Neural cell (in vitro differentiated cells): ENCODE measurements around the gene TIMM44. TPM values are rescaled to one million over a fixed set of nuclear protein-coding genes. Genes with fewer than 3 reads are reported as not detected.
"Not testable (repeated sequence)": the region's sequence is repeated elsewhere in the genome, so short reads cannot be mapped to it uniquely, and the experiment has no call there.

Experiments used
- H2AFZ ChIP-seq: fragments of 200-600, 300-800 bp; sonication (generic), shearing (Covaris generic); 2 replicates; pipeline ENCODE4 v1.6.0; 2014; ENCODE audit warnings: low read depth, mild to moderate bottlenecking, antibody characterized with exemption, low read length, moderate library complexity
- H3F3A ChIP-seq: fragments of 200-600 bp; shearing (Covaris generic); 2 replicates; pipeline ENCODE4 v1.6.1; 2016; ENCODE audit warnings: mild to moderate bottlenecking, moderate library complexity, mixed read lengths, antibody characterized with exemption, low read length; ENCODE audit not compliant: insufficient read depth, poor library complexity, severe bottlenecking
- H3K27ac ChIP-seq: fragments of 200-600, 300-800 bp; sonication (generic), shearing (Covaris generic); 2 replicates; pipeline ENCODE4 v1.5.1; 2014; ENCODE audit warnings: mild to moderate bottlenecking, low read length, moderate library complexity
- H3K27me3 ChIP-seq: fragments of 300-800, 200-600 bp; sonication (generic), shearing (Covaris generic); 2 replicates; pipeline ENCODE4 v1.6.0; 2014; ENCODE audit warnings: mild to moderate bottlenecking, low read depth, low read length, moderate library complexity; ENCODE audit not compliant: insufficient read depth
- H3K36me3 ChIP-seq: fragments of 300-800, 200-600 bp; sonication (generic), shearing (Covaris generic); 2 replicates; pipeline ENCODE4 v1.5.1; 2014; ENCODE audit warnings: mild to moderate bottlenecking, antibody characterized with exemption, low read length, moderate library complexity; ENCODE audit not compliant: insufficient read depth
- H3K4me2 ChIP-seq: fragments of 300-800, 200-600 bp; sonication (generic), shearing (Covaris generic); 2 replicates; pipeline ENCODE4 v1.6.0; 2014; ENCODE audit warnings: mild to moderate bottlenecking, low read length
- H3K4me3 ChIP-seq: fragments of 300-800, 200-600 bp; sonication (generic), shearing (Covaris generic); 2 replicates; pipeline ENCODE4 v1.5.1; 2014; ENCODE audit warnings: mild to moderate bottlenecking, low read length, moderate library complexity
- H3K79me2 ChIP-seq: fragments of 200-600 bp; shearing (Covaris generic); replicated peaks from 2 replicates; pipeline ENCODE4 v1.6.0; 2014; ENCODE audit warnings: mild to moderate bottlenecking, low read length, moderate library complexity; ENCODE audit not compliant: insufficient read depth
- H3K9ac ChIP-seq: fragments of 300-800, 200-600 bp; sonication (generic), shearing (Covaris generic); 2 replicates; pipeline ENCODE4 v1.6.1; 2016; ENCODE audit warnings: mild to moderate bottlenecking, low read length, mixed read lengths
- H3K9me2 ChIP-seq: fragments of 200-600 bp; shearing (Covaris generic); 2 replicates; pipeline ENCODE4 v1.6.1; 2016; ENCODE audit warnings: mild to moderate bottlenecking, low read length, mixed read lengths; ENCODE audit not compliant: insufficient read depth
- H3K9me3 ChIP-seq: fragments of 200-600, 300-800 bp; sonication (generic), shearing (Covaris generic); 2 replicates; pipeline ENCODE4 v1.6.1; 2016; ENCODE audit warnings: mild to moderate bottlenecking, mixed run types, low read length, moderate library complexity, mixed read lengths
- H4K20me1 ChIP-seq: fragments of 200-600 bp; shearing (Covaris generic); 2 replicates; pipeline ENCODE4 v1.6.1; 2016; ENCODE audit warnings: mild to moderate bottlenecking, mixed run types; ENCODE audit not compliant: insufficient read depth
- EP300 ChIP-seq: fragments of 450-650 bp; conservative IDR thresholded peaks from 2 replicates; pipeline ENCODE4 v1.6.1; 2014; ENCODE audit warnings: antibody characterized with exemption, mild to moderate bottlenecking, moderate library complexity; ENCODE audit not compliant: poor library complexity, severe bottlenecking
- EZH2 ChIP-seq: fragments of 200-600, 300-800 bp; shearing (Covaris generic), sonication (generic); IDR thresholded peaks from 2 replicates; pipeline ENCODE4 v1.6.1; 2014; ENCODE audit warnings: antibody characterized with exemption, low read length, borderline replicate concordance, mild to moderate bottlenecking; ENCODE audit not compliant: insufficient read depth, poor library complexity, severe bottlenecking
- MXI1 ChIP-seq: fragments of 450-650 bp; conservative IDR thresholded peaks from 2 replicates; pipeline ENCODE4 v1.6.1; 2014; ENCODE audit warnings: antibody characterized with exemption, mild to moderate bottlenecking; ENCODE audit not compliant: poor library complexity, severe bottlenecking
- POLR2AphosphoS5 ChIP-seq: IDR thresholded peaks from 2 replicates; pipeline ENCODE4 v1.6.1; 2012
- RAD21 ChIP-seq: fragments of 450-650 bp; conservative IDR thresholded peaks from 2 replicates; pipeline ENCODE4 v1.6.1; 2014; ENCODE audit warnings: antibody characterized with exemption, mild to moderate bottlenecking, moderate library complexity
- SMC3 ChIP-seq: fragments of 450-650 bp; conservative IDR thresholded peaks from 2 replicates; pipeline ENCODE4 v1.6.1; 2014; ENCODE audit warnings: antibody characterized with exemption, mild to moderate bottlenecking, moderate library complexity; ENCODE audit not compliant: poor library complexity
- TAF1 ChIP-seq: IDR thresholded peaks from 2 replicates; pipeline ENCODE4 v1.6.1; 2012; ENCODE audit warnings: low read depth
- polyA plus RNA-seq: library from polyadenylated mRNA; depleted of rRNA; stranded (reverse); fragments of >200 nt; gene quantifications from 2 replicates; pipeline ENCODE4 v1.2.3, GENCODE V29; 2014
- TF ChIP-seq, protein P1 (sequence below): fragments of 450-650 bp; IDR thresholded peaks from 2 replicates; pipeline ENCODE4 v1.5.1; 2014; ENCODE audit warnings: antibody characterized with exemption, mild to moderate bottlenecking, moderate library complexity; ENCODE audit not compliant: poor library complexity, severe bottlenecking
- TF ChIP-seq, protein P2 (sequence below): IDR thresholded peaks from 2 replicates; pipeline ENCODE4 v1.6.1; 2012; ENCODE audit warnings: borderline replicate concordance

TIMM44 gene
- polyA plus RNA-seq, 1 donor from 2014 or later, result 48.3 TPM

DNA sequence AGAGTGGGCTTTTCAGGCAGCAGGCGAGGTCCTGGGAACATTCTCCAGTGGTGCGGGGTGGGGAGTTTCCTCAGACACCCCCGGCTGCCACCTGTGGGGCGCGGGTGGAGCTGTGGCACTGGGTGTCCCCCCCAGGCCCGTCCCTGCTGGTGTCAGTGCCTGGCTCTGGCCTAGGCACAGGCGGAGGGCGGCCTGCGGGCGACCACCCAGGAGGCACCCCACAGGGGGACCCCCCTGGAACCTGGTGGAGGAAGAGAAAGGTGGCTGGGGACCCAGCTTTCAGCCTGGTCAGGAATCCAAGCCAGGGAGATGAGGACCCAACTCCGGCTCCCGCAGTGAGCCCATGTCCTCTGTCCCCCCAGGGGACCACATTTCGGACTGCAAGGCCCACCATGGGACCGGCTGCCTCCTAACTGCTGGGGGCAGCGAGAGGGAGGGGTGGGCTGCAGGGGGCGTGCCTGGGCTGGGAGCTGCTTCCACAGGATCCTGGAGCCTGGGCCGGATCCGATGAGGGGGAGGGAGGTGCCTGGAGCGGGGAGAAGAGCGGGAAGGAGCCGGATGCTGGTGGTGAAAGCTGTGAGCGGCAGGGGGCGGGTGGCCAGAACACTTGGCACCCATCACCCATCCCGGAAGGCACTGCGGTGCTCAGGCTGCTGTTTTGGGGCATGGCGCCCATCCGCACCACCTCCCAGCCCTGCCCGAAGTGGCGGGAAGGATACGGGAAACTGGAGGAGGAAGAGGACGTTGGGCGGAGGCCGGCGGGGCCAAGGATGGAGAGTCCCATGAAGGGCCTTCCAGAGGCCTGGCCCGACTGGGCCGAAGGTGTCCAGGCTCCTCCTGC lies 12.0 kb downstream of the TIMM44 start:
- Histone ChIP-seq H3K9ac (no peak overlapping the region), H3K36me3 (no peaks in the 10 kb centered on the region), H3K27me3 (no peaks in the 10 kb centered on the region), H3K9me3 (no peaks in the 10 kb centered on the region), H3K79me2 (no peaks in the 10 kb centered on the region), H4K20me1 (no peaks in the 10 kb centered on the region), H3K9me2 (no peaks in the 10 kb centered on the region), H3K4me3 (no peak overlapping the region), H3F3A (no peaks in the 10 kb centered on the region), H3K27ac (no peak overlapping the region), H3K4me2 (no peak overlapping the region), H2AFZ (no peak overlapping the region)
- no peak for TF ChIP-seq EP300
- TF ChIP-seq TAF1, result no peak
- TF ChIP-seq RAD21, result no peak
- no peak for TF ChIP-seq EZH2
- no peak for TF ChIP-seq MXI1
- no peak for TF ChIP-seq POLR2AphosphoS5
- TF ChIP-seq, protein P1, sequence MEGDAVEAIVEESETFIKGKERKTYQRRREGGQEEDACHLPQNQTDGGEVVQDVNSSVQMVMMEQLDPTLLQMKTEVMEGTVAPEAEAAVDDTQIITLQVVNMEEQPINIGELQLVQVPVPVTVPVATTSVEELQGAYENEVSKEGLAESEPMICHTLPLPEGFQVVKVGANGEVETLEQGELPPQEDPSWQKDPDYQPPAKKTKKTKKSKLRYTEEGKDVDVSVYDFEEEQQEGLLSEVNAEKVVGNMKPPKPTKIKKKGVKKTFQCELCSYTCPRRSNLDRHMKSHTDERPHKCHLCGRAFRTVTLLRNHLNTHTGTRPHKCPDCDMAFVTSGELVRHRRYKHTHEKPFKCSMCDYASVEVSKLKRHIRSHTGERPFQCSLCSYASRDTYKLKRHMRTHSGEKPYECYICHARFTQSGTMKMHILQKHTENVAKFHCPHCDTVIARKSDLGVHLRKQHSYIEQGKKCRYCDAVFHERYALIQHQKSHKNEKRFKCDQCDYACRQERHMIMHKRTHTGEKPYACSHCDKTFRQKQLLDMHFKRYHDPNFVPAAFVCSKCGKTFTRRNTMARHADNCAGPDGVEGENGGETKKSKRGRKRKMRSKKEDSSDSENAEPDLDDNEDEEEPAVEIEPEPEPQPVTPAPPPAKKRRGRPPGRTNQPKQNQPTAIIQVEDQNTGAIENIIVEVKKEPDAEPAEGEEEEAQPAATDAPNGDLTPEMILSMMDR, result no peak
- TF ChIP-seq, protein P2, sequence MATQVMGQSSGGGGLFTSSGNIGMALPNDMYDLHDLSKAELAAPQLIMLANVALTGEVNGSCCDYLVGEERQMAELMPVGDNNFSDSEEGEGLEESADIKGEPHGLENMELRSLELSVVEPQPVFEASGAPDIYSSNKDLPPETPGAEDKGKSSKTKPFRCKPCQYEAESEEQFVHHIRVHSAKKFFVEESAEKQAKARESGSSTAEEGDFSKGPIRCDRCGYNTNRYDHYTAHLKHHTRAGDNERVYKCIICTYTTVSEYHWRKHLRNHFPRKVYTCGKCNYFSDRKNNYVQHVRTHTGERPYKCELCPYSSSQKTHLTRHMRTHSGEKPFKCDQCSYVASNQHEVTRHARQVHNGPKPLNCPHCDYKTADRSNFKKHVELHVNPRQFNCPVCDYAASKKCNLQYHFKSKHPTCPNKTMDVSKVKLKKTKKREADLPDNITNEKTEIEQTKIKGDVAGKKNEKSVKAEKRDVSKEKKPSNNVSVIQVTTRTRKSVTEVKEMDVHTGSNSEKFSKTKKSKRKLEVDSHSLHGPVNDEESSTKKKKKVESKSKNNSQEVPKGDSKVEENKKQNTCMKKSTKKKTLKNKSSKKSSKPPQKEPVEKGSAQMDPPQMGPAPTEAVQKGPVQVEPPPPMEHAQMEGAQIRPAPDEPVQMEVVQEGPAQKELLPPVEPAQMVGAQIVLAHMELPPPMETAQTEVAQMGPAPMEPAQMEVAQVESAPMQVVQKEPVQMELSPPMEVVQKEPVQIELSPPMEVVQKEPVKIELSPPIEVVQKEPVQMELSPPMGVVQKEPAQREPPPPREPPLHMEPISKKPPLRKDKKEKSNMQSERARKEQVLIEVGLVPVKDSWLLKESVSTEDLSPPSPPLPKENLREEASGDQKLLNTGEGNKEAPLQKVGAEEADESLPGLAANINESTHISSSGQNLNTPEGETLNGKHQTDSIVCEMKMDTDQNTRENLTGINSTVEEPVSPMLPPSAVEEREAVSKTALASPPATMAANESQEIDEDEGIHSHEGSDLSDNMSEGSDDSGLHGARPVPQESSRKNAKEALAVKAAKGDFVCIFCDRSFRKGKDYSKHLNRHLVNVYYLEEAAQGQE, result no peak
- no peak for TF ChIP-seq SMC3

DNA sequence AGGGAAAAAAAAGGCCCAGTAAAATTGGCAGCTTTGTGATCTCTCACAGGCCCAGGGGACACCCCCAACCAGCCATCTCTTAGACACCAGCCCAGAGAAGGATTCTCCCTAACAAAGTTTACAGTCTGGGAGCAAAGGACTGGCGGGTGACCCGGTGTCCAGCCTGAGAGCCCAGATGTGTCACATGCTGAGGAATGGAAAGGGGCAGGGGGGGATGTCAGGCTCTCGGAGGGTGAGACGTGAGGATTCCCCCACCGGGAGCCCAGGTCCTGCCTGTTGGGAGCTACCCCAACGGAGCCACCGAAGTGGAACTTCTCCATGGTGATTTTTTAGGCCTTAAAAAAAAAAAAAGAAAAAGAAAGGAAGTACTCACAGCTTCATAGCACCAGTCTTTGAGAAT lies 12.7 kb downstream of the TIMM44 start:
- Histone ChIP-seq H3K79me2 (no peaks in the 10 kb centered on the region), H3F3A (no peaks in the 10 kb centered on the region), H3K27me3 (no peaks in the 10 kb centered on the region), H3K9me2 (no peaks in the 10 kb centered on the region), H3K4me2 (no peak overlapping the region), H2AFZ (no peak overlapping the region), H3K36me3 (no peaks in the 10 kb centered on the region), H4K20me1 (no peaks in the 10 kb centered on the region), H3K9me3 (no peaks in the 10 kb centered on the region), H3K9ac (no peak overlapping the region), H3K27ac (no peak overlapping the region), H3K4me3 (no peak overlapping the region)
- TF ChIP-seq TAF1, result no peak
- TF ChIP-seq SMC3, result no peak
- TF ChIP-seq, protein P2, result no peak
- TF ChIP-seq POLR2AphosphoS5, result no peak
- TF ChIP-seq MXI1, result no peak

DNA sequence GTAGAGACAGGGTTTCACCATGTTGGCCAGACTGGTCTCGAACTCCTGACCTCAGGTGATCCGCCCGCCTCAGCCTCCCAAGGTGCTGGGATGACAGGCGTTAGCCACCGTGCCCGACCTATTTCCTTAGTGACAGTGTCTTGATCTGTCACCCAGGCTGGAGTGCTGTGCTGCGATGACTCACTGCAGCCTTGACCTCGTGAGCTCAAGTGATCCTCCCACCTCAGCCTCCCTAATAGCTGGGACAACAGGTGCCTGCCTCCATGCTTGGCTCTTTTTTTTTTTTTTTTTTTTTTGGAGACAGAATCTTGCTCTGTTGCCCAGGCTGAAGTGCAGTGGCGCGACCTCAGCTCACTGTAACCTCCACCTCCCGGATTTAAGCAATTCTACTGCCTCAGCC lies 13.4 kb downstream of the TIMM44 start:
- not testable (repeated sequence) for H3K36me3 ChIP-seq, H3K27ac ChIP-seq

More for the DNA sequence above, 13.4 kb downstream of the TIMM44 start:
- H3K9me3 ChIP-seq, H3K9ac ChIP-seq, H4K20me1 ChIP-seq, H3K79me2 ChIP-seq, H3K9me2 ChIP-seq, H3K27me3 ChIP-seq, H2AFZ ChIP-seq, H3K4me3 ChIP-seq, H3F3A ChIP-seq, H3K4me2 ChIP-seq: not testable (repeated sequence)
